ENCODE data around the gene VWA8.

GRCh38 chr13:41937388-41937787 is 23.5 kb downstream of the VWA8 start:
- TF ChIP-seq CSRNP3 (CRISPR knock-in tag; IDR thresholded peaks at IDR 0.05) (no peak), PATZ1 (CRISPR knock-in tag; IDR thresholded peaks at IDR 0.05; ENCODE audit: borderline replicate concordance) (no peak), RARB (CRISPR knock-in tag; IDR thresholded peaks at IDR 0.05) (no peak), ARNTL (CRISPR knock-in tag; IDR thresholded peaks at IDR 0.05; ENCODE audit: borderline replicate concordance, low read depth) (no peak), ZNF8 (CRISPR knock-in tag; IDR thresholded peaks at IDR 0.05) (no peak), TOX (CRISPR knock-in tag; IDR thresholded peaks at IDR 0.05; ENCODE audit: borderline replicate concordance) (no peak), BACH2 (CRISPR knock-in tag; IDR thresholded peaks at IDR 0.05; ENCODE audit: borderline replicate concordance) (no peak), ESRRG (CRISPR knock-in tag; IDR thresholded peaks at IDR 0.05) (no peak), ZNF70 (CRISPR knock-in tag; IDR thresholded peaks at IDR 0.05) (no peak), SNAI2 (CRISPR knock-in tag; IDR thresholded peaks at IDR 0.05) (no peak), CREB5 (CRISPR knock-in tag; IDR thresholded peaks at IDR 0.05; ENCODE audit: low read depth) (no peak), ZFP3 (CRISPR knock-in tag; IDR thresholded peaks at IDR 0.05) (no peak), ZNF565 (CRISPR knock-in tag; conservative IDR thresholded peaks at IDR 0.05; ENCODE audit: low read depth) (no peak), ISL1 (CRISPR knock-in tag; IDR thresholded peaks at IDR 0.05) (no peak)
